ENCODE data around the gene WWOX.
A peak's percentile ranks its signal among the peaks of the same experiment; 100 is the strongest.

The WWOX gene

DNA sequence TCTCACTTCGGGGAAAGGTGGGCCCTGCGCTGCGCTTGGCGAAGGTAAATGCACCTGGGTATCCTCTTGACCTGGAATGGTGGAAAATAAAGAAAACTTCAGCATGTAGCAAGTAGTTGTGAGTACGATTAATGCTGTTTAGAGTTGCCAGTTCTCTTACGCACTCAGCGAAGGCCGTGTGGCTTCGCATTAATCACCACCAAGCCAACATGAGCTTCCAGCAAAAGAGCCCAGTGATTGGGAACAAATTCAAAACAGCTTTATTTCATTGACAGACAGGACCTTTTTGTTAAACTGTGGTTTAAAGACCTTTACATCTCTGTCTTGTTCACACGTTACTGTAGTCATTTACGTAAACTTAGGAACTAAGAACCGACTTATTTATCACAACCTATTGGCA lies 969.7 kb downstream of the WWOX start:
- H3K4me3 ChIP-seq (ENCODE audit: low read depth in 1 of 2, low read length in 2 of 2): no peak overlapping the region
- H3K27me3 ChIP-seq (ENCODE audit: insufficient read depth, low read length, poor library complexity): no peaks in the 10 kb centered on the region
- no peak for TF ChIP-seq EZH2 (IDR thresholded peaks at IDR 0.05; ENCODE audit: borderline replicate concordance, low read depth, low read length, severe bottlenecking)
- TF ChIP-seq, protein P1, sequence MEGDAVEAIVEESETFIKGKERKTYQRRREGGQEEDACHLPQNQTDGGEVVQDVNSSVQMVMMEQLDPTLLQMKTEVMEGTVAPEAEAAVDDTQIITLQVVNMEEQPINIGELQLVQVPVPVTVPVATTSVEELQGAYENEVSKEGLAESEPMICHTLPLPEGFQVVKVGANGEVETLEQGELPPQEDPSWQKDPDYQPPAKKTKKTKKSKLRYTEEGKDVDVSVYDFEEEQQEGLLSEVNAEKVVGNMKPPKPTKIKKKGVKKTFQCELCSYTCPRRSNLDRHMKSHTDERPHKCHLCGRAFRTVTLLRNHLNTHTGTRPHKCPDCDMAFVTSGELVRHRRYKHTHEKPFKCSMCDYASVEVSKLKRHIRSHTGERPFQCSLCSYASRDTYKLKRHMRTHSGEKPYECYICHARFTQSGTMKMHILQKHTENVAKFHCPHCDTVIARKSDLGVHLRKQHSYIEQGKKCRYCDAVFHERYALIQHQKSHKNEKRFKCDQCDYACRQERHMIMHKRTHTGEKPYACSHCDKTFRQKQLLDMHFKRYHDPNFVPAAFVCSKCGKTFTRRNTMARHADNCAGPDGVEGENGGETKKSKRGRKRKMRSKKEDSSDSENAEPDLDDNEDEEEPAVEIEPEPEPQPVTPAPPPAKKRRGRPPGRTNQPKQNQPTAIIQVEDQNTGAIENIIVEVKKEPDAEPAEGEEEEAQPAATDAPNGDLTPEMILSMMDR (IDR thresholded peaks at IDR 0.05; ENCODE audit: borderline replicate concordance, extremely low read depth, low read length, poor library complexity, severe bottlenecking): no peak
- DNase-seq: no peak
- no peaks in the 10 kb centered on the region for H3K9me3 ChIP-seq (ENCODE audit: insufficient read depth, low read length, severe bottlenecking)
- H3K79me2 ChIP-seq (ENCODE audit: insufficient read depth, low read length): no peaks in the 10 kb centered on the region
- no peak overlapping the region for H3K4me2 ChIP-seq (ENCODE audit: insufficient read depth, low read length)
- H3K36me3 ChIP-seq (ENCODE audit: insufficient read depth, low read length): no peaks in the 10 kb centered on the region
- no peak overlapping the region for H3K9ac ChIP-seq (ENCODE audit: low read depth, low read length)
- H2AFZ ChIP-seq (ENCODE audit: low read depth, low read length): no peak overlapping the region
- no peaks in the 10 kb centered on the region for H4K20me1 ChIP-seq (ENCODE audit: insufficient read depth, low read length)
- ATAC-seq (ENCODE audit: insufficient read depth, low read depth): no peak
- H3K4me1 ChIP-seq (ENCODE audit: insufficient read depth, low read length): peaks cover 39% of the 10 kb centered on the region
- no peak overlapping the region for H3K27ac ChIP-seq (ENCODE audit: low read length)

DNA sequence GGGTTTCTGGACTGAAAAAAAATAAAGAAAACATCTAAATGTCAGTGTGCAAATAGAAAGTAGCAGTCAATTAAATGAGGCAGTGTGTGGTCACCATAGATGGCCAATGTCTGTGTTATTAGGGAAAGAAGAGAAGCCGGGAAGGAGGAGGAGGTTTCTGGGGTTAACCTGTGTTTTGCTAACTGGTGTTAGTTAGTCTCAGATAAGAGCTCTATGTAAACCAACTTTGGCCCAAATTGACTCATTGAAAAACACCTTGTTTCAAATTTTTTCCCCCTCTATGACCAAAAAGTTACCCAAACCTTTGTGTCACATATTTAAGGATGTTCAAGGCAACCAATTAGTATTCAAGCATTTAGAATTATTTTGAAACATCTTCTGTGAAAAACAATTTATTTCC lies 970.2 kb downstream of the WWOX start:
- Histone ChIP-seq H3K27me3 (ENCODE audit: insufficient read depth, low read length, poor library complexity) (no peaks in the 10 kb centered on the region), H3K4me1 (ENCODE audit: insufficient read depth, low read length) (peaks cover 44% of the 10 kb centered on the region), H3K9ac (ENCODE audit: low read depth, low read length) (no peak overlapping the region), H3K9me3 (ENCODE audit: insufficient read depth, low read length, severe bottlenecking) (no peaks in the 10 kb centered on the region), H4K20me1 (ENCODE audit: insufficient read depth, low read length) (no peaks in the 10 kb centered on the region), H2AFZ (ENCODE audit: low read depth, low read length) (no peak overlapping the region), H3K79me2 (ENCODE audit: insufficient read depth, low read length) (no peaks in the 10 kb centered on the region), H3K4me2 (ENCODE audit: insufficient read depth, low read length) (no peak overlapping the region), H3K36me3 (ENCODE audit: insufficient read depth, low read length) (no peaks in the 10 kb centered on the region), H3K27ac (ENCODE audit: low read length) (no peak overlapping the region), H3K4me3 (ENCODE audit: low read depth in 1 of 2, low read length in 2 of 2) (no peak overlapping the region)
- ATAC-seq (ENCODE audit: insufficient read depth, low read depth): no peak
- TF ChIP-seq, protein P1 (IDR thresholded peaks at IDR 0.05; ENCODE audit: borderline replicate concordance, extremely low read depth, low read length, poor library complexity, severe bottlenecking): no peak
- TF ChIP-seq EZH2 (IDR thresholded peaks at IDR 0.05; ENCODE audit: borderline replicate concordance, low read depth, low read length, severe bottlenecking): no peak
- no peak for DNase-seq

DNA sequence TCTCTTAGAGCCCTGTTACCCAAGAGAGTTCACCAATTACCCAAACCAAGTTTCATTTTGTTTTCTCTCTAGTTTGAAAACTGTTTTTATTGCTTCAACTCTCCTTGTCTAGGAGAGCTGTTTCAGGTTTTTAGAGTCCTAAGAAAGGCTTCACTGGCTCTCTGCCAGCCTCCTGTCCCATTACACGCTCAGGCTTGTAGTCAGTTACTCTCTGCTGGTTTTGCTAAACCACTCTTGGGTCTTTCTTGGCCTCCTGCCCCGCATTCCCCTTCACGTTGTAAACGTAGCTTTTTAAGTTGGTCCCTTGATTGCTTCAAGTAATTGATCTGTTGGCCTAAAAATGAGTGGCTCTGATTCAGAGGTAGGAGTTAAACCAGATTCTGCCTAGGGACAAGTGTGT lies 972.0 kb downstream of the WWOX start:
- Histone ChIP-seq H3K27me3 (ENCODE audit: insufficient read depth, low read length, poor library complexity) (no peaks in the 10 kb centered on the region), H3K79me2 (ENCODE audit: insufficient read depth, low read length) (no peaks in the 10 kb centered on the region), H3K4me2 (ENCODE audit: insufficient read depth, low read length) (peak overlapping the region; percentile 13; the same call in 1 of the 2 replicates), H3K9ac (ENCODE audit: low read depth, low read length) (0 out of 2 replicates have a peak overlapping the region, but pooled peaks have one; percentile 5), H3K27ac (ENCODE audit: low read length) (peak overlapping the region; percentile 73), H4K20me1 (ENCODE audit: insufficient read depth, low read length) (no peaks in the 10 kb centered on the region), H3K9me3 (ENCODE audit: insufficient read depth, low read length, severe bottlenecking) (no peaks in the 10 kb centered on the region), H2AFZ (ENCODE audit: low read depth, low read length) (peak overlapping the region; percentile 21), H3K4me3 (ENCODE audit: low read depth in 1 of 2, low read length in 2 of 2) (no peak overlapping the region), H3K4me1 (ENCODE audit: insufficient read depth, low read length) (peaks cover 50% of the 10 kb centered on the region), H3K36me3 (ENCODE audit: insufficient read depth, low read length) (no peaks in the 10 kb centered on the region)
- TF ChIP-seq, protein P1 (IDR thresholded peaks at IDR 0.05; ENCODE audit: borderline replicate concordance, extremely low read depth, low read length, poor library complexity, severe bottlenecking): no peak
- TF ChIP-seq EZH2 (IDR thresholded peaks at IDR 0.05; ENCODE audit: borderline replicate concordance, low read depth, low read length, severe bottlenecking): no peak
- peak; percentile 55; the same call in 2 of the 3 replicates for ATAC-seq (ENCODE audit: insufficient read depth, low read depth)
- peak; percentile 52 for DNase-seq

DNA sequence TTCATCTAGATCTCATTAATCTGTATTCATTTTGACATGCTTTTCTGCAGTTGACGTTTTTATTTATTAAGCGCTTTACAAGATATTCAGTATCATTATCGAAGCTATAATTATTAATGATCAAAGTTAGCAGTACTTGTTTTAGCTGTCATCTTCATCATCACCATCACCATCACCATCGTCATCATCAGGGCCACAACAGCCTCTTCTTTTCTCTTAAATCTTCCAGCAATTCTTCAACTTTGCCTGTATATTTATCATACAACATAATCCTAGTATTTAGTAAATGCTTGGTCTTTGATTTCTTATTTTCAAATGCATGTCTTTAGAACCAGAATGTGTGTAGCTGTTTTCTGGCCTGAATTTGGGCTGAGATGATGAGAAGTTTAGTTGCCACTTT lies 973.1 kb downstream of the WWOX start:
- peak overlapping the region; percentile 73 for H3K27ac ChIP-seq (ENCODE audit: low read length)
- DNase-seq (no peak), ATAC-seq (ENCODE audit: insufficient read depth, low read depth) (no peak)
- H3K36me3 ChIP-seq (ENCODE audit: insufficient read depth, low read length): no peaks in the 10 kb centered on the region
- H2AFZ ChIP-seq (ENCODE audit: low read depth, low read length): no peak overlapping the region
- H4K20me1 ChIP-seq (ENCODE audit: insufficient read depth, low read length): no peaks in the 10 kb centered on the region
- TF ChIP-seq, protein P1 (IDR thresholded peaks at IDR 0.05; ENCODE audit: borderline replicate concordance, extremely low read depth, low read length, poor library complexity, severe bottlenecking): no peak
- no peak for TF ChIP-seq EZH2 (IDR thresholded peaks at IDR 0.05; ENCODE audit: borderline replicate concordance, low read depth, low read length, severe bottlenecking)
- no peak overlapping the region for H3K4me2 ChIP-seq (ENCODE audit: insufficient read depth, low read length)
- no peaks in the 10 kb centered on the region for H3K27me3 ChIP-seq (ENCODE audit: insufficient read depth, low read length, poor library complexity)
- H3K79me2 ChIP-seq (ENCODE audit: insufficient read depth, low read length): no peaks in the 10 kb centered on the region
- H3K9ac ChIP-seq (ENCODE audit: low read depth, low read length): no peak overlapping the region
- H3K4me1 ChIP-seq (ENCODE audit: insufficient read depth, low read length): peaks cover 60% of the 10 kb centered on the region
- no peak overlapping the region for H3K4me3 ChIP-seq (ENCODE audit: low read depth in 1 of 2, low read length in 2 of 2)
- H3K9me3 ChIP-seq (ENCODE audit: insufficient read depth, low read length, severe bottlenecking): no peaks in the 10 kb centered on the region
